ENCODE results near the gene ATP1B1.

Gene ATP1B1

GRCh38 chr1:169098380-169098779 is 8.1 kb upstream of the ATP1B1 start:
- no peak for DNase-seq

GRCh38 chr1:169099561-169099960 is 6.9 kb upstream of the ATP1B1 start:
- no peak for DNase-seq

- DNase-seq: no peak
Measured at GRCh38 chr1:169100208-169100607, 6.3 kb upstream of the ATP1B1 start.

- no peak for DNase-seq
Measured at GRCh38 chr1:169100651-169101088, 5.8 kb upstream of the ATP1B1 start.

GRCh38 chr1:169102567-169102966 is 3.9 kb upstream of the ATP1B1 start:
- peak; percentile 37 for DNase-seq

GRCh38 chr1:169103002-169103401 is 3.5 kb upstream of the ATP1B1 start:
- no peak for DNase-seq

GRCh38 chr1:169103480-169103893 is 3.0 kb upstream of the ATP1B1 start:
- DNase-seq: peak; percentile 80

GRCh38 chr1:169105087-169105433 is 1.4 kb upstream of the ATP1B1 start:
- DNase-seq: no peak

GRCh38 chr1:169105434-169106094 is 926 bp upstream of the ATP1B1 start:
- DNase-seq: peak; percentile 90

GRCh38 chr1:169106921-169107602 is 572 bp downstream of the ATP1B1 start:
- DNase-seq: no peak

GRCh38 chr1:169107603-169108208 is 1.2 kb downstream of the ATP1B1 start:
- no peak for DNase-seq

GRCh38 chr1:169108223-169108622 is 1.7 kb downstream of the ATP1B1 start:
- DNase-seq: no peak

GRCh38 chr1:169108863-169109560 is 2.5 kb downstream of the ATP1B1 start:
- no peak for DNase-seq

- peak; percentile 16 for DNase-seq
Measured at GRCh38 chr1:169109561-169110134, 3.2 kb downstream of the ATP1B1 start.

- DNase-seq: no peak
Measured at GRCh38 chr1:169110236-169110635, 3.7 kb downstream of the ATP1B1 start.

- DNase-seq: no peak
Measured at GRCh38 chr1:169110689-169111447, 4.4 kb downstream of the ATP1B1 start.

- no peak for DNase-seq
Measured at GRCh38 chr1:169111472-169111871, 5.0 kb downstream of the ATP1B1 start.

- no peak for DNase-seq
Measured at GRCh38 chr1:169112241-169112640, 5.8 kb downstream of the ATP1B1 start.

GRCh38 chr1:169113613-169114119 is 7.2 kb downstream of the ATP1B1 start:
- DNase-seq: no peak

- DNase-seq: no peak
Measured at GRCh38 chr1:169115891-169116585, 9.5 kb downstream of the ATP1B1 start.

GRCh38 chr1:169117014-169117413 is 10.5 kb downstream of the ATP1B1 start:
- no peak for DNase-seq

GRCh38 chr1:169117599-169117998 is 11.1 kb downstream of the ATP1B1 start:
- DNase-seq: no peak
